Neural cell (in vitro differentiated cells): ENCODE data around the gene TOP2B.

Experiments used
- EP300 ChIP-seq: fragments of 450-650 bp; conservative IDR thresholded peaks from 2 replicates; pipeline ENCODE4 v1.6.1; 2014; ENCODE audit warnings: antibody characterized with exemption, mild to moderate bottlenecking, moderate library complexity; ENCODE audit not compliant: poor library complexity, severe bottlenecking
- EZH2 ChIP-seq: fragments of 200-600, 300-800 bp; shearing (Covaris generic), sonication (generic); IDR thresholded peaks from 2 replicates; pipeline ENCODE4 v1.6.1; 2014; ENCODE audit warnings: antibody characterized with exemption, low read length, borderline replicate concordance, mild to moderate bottlenecking; ENCODE audit not compliant: insufficient read depth, poor library complexity, severe bottlenecking
- POLR2AphosphoS5 ChIP-seq: IDR thresholded peaks from 2 replicates; pipeline ENCODE4 v1.6.1; 2012
- RAD21 ChIP-seq: fragments of 450-650 bp; conservative IDR thresholded peaks from 2 replicates; pipeline ENCODE4 v1.6.1; 2014; ENCODE audit warnings: antibody characterized with exemption, mild to moderate bottlenecking, moderate library complexity
- SMC3 ChIP-seq: fragments of 450-650 bp; conservative IDR thresholded peaks from 2 replicates; pipeline ENCODE4 v1.6.1; 2014; ENCODE audit warnings: antibody characterized with exemption, mild to moderate bottlenecking, moderate library complexity; ENCODE audit not compliant: poor library complexity
- TAF1 ChIP-seq: IDR thresholded peaks from 2 replicates; pipeline ENCODE4 v1.6.1; 2012; ENCODE audit warnings: low read depth
- TF ChIP-seq, protein P1 (sequence below): fragments of 450-650 bp; IDR thresholded peaks from 2 replicates; pipeline ENCODE4 v1.5.1; 2014; ENCODE audit warnings: antibody characterized with exemption, mild to moderate bottlenecking, moderate library complexity; ENCODE audit not compliant: poor library complexity, severe bottlenecking
- TF ChIP-seq, protein P2 (sequence below): IDR thresholded peaks from 2 replicates; pipeline ENCODE4 v1.6.1; 2012; ENCODE audit warnings: borderline replicate concordance

DNA sequence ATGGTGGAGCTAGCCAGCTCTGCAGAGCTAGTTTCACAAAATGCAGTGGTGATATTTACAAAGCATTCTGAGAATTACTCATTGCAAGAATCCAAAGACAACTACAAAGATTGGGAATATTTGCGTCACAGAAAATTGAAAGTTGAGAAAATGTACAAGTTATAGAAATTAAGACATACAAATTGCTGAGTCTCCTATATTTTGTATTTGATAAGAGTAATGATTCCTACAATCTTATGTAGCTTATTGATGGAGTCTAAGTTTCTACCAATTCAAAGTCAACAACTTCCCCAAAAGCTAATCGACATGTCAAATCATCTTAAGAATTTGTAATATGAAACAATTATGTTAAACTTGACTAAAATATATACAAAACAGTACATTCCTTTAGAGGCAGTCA lies 46.4 kb upstream of the TOP2B start:
- TF ChIP-seq, protein P1, sequence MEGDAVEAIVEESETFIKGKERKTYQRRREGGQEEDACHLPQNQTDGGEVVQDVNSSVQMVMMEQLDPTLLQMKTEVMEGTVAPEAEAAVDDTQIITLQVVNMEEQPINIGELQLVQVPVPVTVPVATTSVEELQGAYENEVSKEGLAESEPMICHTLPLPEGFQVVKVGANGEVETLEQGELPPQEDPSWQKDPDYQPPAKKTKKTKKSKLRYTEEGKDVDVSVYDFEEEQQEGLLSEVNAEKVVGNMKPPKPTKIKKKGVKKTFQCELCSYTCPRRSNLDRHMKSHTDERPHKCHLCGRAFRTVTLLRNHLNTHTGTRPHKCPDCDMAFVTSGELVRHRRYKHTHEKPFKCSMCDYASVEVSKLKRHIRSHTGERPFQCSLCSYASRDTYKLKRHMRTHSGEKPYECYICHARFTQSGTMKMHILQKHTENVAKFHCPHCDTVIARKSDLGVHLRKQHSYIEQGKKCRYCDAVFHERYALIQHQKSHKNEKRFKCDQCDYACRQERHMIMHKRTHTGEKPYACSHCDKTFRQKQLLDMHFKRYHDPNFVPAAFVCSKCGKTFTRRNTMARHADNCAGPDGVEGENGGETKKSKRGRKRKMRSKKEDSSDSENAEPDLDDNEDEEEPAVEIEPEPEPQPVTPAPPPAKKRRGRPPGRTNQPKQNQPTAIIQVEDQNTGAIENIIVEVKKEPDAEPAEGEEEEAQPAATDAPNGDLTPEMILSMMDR: no peak
- TF ChIP-seq EP300 (no peak), RAD21 (no peak), TAF1 (no peak), POLR2AphosphoS5 (no peak), EZH2 (no peak), SMC3 (no peak)
- TF ChIP-seq, protein P2, sequence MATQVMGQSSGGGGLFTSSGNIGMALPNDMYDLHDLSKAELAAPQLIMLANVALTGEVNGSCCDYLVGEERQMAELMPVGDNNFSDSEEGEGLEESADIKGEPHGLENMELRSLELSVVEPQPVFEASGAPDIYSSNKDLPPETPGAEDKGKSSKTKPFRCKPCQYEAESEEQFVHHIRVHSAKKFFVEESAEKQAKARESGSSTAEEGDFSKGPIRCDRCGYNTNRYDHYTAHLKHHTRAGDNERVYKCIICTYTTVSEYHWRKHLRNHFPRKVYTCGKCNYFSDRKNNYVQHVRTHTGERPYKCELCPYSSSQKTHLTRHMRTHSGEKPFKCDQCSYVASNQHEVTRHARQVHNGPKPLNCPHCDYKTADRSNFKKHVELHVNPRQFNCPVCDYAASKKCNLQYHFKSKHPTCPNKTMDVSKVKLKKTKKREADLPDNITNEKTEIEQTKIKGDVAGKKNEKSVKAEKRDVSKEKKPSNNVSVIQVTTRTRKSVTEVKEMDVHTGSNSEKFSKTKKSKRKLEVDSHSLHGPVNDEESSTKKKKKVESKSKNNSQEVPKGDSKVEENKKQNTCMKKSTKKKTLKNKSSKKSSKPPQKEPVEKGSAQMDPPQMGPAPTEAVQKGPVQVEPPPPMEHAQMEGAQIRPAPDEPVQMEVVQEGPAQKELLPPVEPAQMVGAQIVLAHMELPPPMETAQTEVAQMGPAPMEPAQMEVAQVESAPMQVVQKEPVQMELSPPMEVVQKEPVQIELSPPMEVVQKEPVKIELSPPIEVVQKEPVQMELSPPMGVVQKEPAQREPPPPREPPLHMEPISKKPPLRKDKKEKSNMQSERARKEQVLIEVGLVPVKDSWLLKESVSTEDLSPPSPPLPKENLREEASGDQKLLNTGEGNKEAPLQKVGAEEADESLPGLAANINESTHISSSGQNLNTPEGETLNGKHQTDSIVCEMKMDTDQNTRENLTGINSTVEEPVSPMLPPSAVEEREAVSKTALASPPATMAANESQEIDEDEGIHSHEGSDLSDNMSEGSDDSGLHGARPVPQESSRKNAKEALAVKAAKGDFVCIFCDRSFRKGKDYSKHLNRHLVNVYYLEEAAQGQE: no peak
